ENCODE results near the gene PATE1. TPM values are rescaled to one million over a fixed set of nuclear protein-coding genes. Genes with fewer than 3 reads are reported as not detected.

PATE1 gene
- total and polyA plus RNA-seq, 10 of the 15 experiments (the other 5 are each of a cell fraction or from before 2014, with no cell fraction given) = not detected

GRCh38 chr11:125762445-125762844, 16.4 kb downstream of the PATE1 start:
- no peak for DNase-seq (ENCODE audit: low read depth, low spot score)
- H3K9me3 ChIP-seq (replicated peaks; ENCODE audit: control insufficient read depth, insufficient read depth, low read length) = no peaks in the 10 kb centered on the region
- no peak overlapping the region for H3K9ac ChIP-seq (ENCODE audit: control insufficient read depth, insufficient read depth, low read length)
- CTCF ChIA-PET = no interaction called here
- RAD21 ChIA-PET (ENCODE audit: unreplicated experiment) = no interaction called here
- no peaks in the 10 kb centered on the region for H3K79me2 ChIP-seq (ENCODE audit: control insufficient read depth, insufficient read depth, low read length)
- 60% methylated on average over 1 of the region's 1 CpG for WGBS (ENCODE audit: insufficient coverage, insufficient replicate concordance, low lambda C conversion rate, missing lambda C conversion rate)
- H3K4me3 ChIP-seq = no peak overlapping the region
- in situ Hi-C loops (cut with MboI) = no loop called here
- no peak for ATAC-seq
- H3K4me2 ChIP-seq (ENCODE audit: control insufficient read depth, insufficient read depth) = no peak overlapping the region
- no peaks in the 10 kb centered on the region for H4K20me1 ChIP-seq (ENCODE audit: control insufficient read depth, insufficient read depth)
- TF ChIP-seq SMAD1 (IDR thresholded peaks at IDR 0.05; ENCODE audit: low read depth, partially characterized antibody) (no peak), USF1 (IDR thresholded peaks at IDR 0.05; ENCODE audit: borderline replicate concordance, extremely low read length, insufficient read depth, low read depth, low read length) (no peak), STAT1 (conservative IDR thresholded peaks at IDR 0.05) (no peak)
- H3K27ac ChIP-seq (ENCODE audit: control insufficient read depth, insufficient read depth) = no peak overlapping the region
- SMC1A ChIA-PET (ENCODE audit: uncharacterized antibody, unreplicated experiment) = no interaction called here
- POLR2A ChIA-PET = no interaction called here
- FAIRE-seq = no peak
- H2AFZ ChIP-seq (ENCODE audit: control insufficient read depth, low read depth, low read length) = no peak overlapping the region
- H3K36me3 ChIP-seq (ENCODE audit: control insufficient read depth in 2 of 2, insufficient read depth in 2 of 2, low read length in 1 of 2) = no peaks in the 10 kb centered on the region
- no TSS peak for BruUV-seq (replicated peaks)
- H3K4me1 ChIP-seq (ENCODE audit: control insufficient read depth, insufficient read depth, low read length) = no peaks in the 10 kb centered on the region
- intact Hi-C loops (cut with micrococcal nuclease; ENCODE audit: unreplicated experiment) = no loop called here
- H3K27me3 ChIP-seq (replicated peaks in 1 of 2; ENCODE audit: control insufficient read depth in 2 of 2, insufficient read depth in 2 of 2, low read length in 1 of 2) = no peaks in the 10 kb centered on the region; a peak in 2 of 4 replicates

- Histone ChIP-seq H3K79me2 (ENCODE audit: control insufficient read depth, insufficient read depth, low read length) (no peaks in the 10 kb centered on the region), H3K9me3 (replicated peaks; ENCODE audit: control insufficient read depth, insufficient read depth, low read length) (no peaks in the 10 kb centered on the region), H3K27ac (ENCODE audit: control insufficient read depth, insufficient read depth) (no peak overlapping the region), H3K9ac (ENCODE audit: control insufficient read depth, insufficient read depth, low read length) (no peak overlapping the region), H3K4me1 (ENCODE audit: control insufficient read depth, insufficient read depth, low read length) (no peaks in the 10 kb centered on the region), H3K36me3 (ENCODE audit: control insufficient read depth in 2 of 2, insufficient read depth in 2 of 2, low read length in 1 of 2) (no peaks in the 10 kb centered on the region), H3K4me2 (ENCODE audit: control insufficient read depth, insufficient read depth) (no peak overlapping the region), H2AFZ (ENCODE audit: control insufficient read depth, low read depth, low read length) (no peak overlapping the region), H3K27me3 (replicated peaks in 1 of 2; ENCODE audit: control insufficient read depth in 2 of 2, insufficient read depth in 2 of 2, low read length in 1 of 2) (no peaks in the 10 kb centered on the region; a peak in 2 of 4 replicates), H4K20me1 (ENCODE audit: control insufficient read depth, insufficient read depth) (no peaks in the 10 kb centered on the region), H3K4me3 (no peak overlapping the region)
- ChIA-PET SMC1A (ENCODE audit: uncharacterized antibody, unreplicated experiment) (no interaction called here), RAD21 (ENCODE audit: unreplicated experiment) (no interaction called here), POLR2A (no interaction called here), CTCF (no interaction called here)
- intact Hi-C loops (cut with micrococcal nuclease; ENCODE audit: unreplicated experiment) = no loop called here
- DNase-seq (ENCODE audit: low read depth, low spot score) (no peak), FAIRE-seq (no peak), ATAC-seq (no peak)
- in situ Hi-C loops (cut with MboI) = no loop called here
- 20% methylated on average over 2 of the region's 2 CpGs for WGBS (ENCODE audit: insufficient coverage, insufficient replicate concordance, low lambda C conversion rate, missing lambda C conversion rate)
- BruUV-seq (replicated peaks) = no TSS peak
- no peak for TF ChIP-seq TCF12 (IDR thresholded peaks at IDR 0.05; ENCODE audit: low read depth, low read length)
- TF ChIP-seq, protein P1, sequence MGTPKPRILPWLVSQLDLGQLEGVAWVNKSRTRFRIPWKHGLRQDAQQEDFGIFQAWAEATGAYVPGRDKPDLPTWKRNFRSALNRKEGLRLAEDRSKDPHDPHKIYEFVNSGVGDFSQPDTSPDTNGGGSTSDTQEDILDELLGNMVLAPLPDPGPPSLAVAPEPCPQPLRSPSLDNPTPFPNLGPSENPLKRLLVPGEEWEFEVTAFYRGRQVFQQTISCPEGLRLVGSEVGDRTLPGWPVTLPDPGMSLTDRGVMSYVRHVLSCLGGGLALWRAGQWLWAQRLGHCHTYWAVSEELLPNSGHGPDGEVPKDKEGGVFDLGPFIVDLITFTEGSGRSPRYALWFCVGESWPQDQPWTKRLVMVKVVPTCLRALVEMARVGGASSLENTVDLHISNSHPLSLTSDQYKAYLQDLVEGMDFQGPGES (IDR thresholded peaks at IDR 0.05) = no peak
- no peak for TF ChIP-seq SMARCA5 (IDR thresholded peaks at IDR 0.05)
- TF ChIP-seq HSF1 (IDR thresholded peaks at IDR 0.05; ENCODE audit: low read depth, low read length) = no peak
- TF ChIP-seq SRF (IDR thresholded peaks at IDR 0.05; ENCODE audit: low read depth in 2 of 2, low read length in 2 of 2) = no peak
- no peak for TF ChIP-seq DPF2 (IDR thresholded peaks at IDR 0.05)
- no peak for TF ChIP-seq POLR2A (IDR thresholded peaks at IDR 0.05; ENCODE audit: low read depth, low read length)
- no peak for TF ChIP-seq ATF3 (IDR thresholded peaks at IDR 0.05; ENCODE audit: borderline replicate concordance, extremely low read depth, low read depth, low read length)
- no peak for TF ChIP-seq BMI1 (IDR thresholded peaks at IDR 0.05; ENCODE audit: borderline replicate concordance)
- no peak for TF ChIP-seq HDAC2 (IDR thresholded peaks at IDR 0.05)
- TF ChIP-seq PML (IDR thresholded peaks at IDR 0.05; ENCODE audit: low read length) = no peak
- no peak for TF ChIP-seq CBFB (IDR thresholded peaks at IDR 0.05; ENCODE audit: low read depth)
- TF ChIP-seq RCOR1 (conservative IDR thresholded peaks at IDR 0.05; ENCODE audit: low read depth, low read length) = no peak
- TF ChIP-seq RBBP5 (conservative IDR thresholded peaks at IDR 0.05) = no peak
- TF ChIP-seq ZNF207 (IDR thresholded peaks at IDR 0.05; ENCODE audit: borderline replicate concordance) = no peak
Measured at GRCh38 chr11:125763483-125763882, 17.4 kb downstream of the PATE1 start.

Measured in GM12878 (cell line).